GM19193 (cell line): ENCODE measurements around the gene SKP2.

Experiments used
- POLR2A ChIP-seq: IDR thresholded peaks from 4 replicates; pipeline ENCODE4 v1.6.1; 2011; ENCODE audit not compliant: insufficient read depth, insufficient read length; ENCODE audit errors: extremely low read depth

The SKP2 gene

DNA sequence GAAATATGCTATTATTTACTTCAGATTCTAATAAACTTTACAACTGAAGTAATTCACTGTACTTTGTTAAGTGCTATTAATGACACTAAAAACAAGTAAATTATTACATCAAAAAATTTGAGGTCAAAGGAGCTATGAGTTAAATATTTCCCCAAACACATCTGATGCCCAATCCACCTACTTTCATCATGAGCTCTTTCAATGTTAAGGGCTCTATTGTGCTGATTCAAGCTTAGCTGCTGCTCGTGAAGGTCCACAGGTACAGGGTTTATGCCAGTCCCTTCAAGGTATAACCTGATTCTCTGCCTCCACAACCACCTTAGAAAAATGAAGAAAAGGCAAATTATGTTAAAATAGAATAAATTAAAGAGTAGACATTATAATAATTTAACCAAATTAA, 65.7 kb downstream of the SKP2 start:
- TF ChIP-seq POLR2A = no peak

- TF ChIP-seq POLR2A = no peak
Observed at GRCh38 chr5:36217988-36218387, 66.1 kb downstream of the SKP2 start.

DNA sequence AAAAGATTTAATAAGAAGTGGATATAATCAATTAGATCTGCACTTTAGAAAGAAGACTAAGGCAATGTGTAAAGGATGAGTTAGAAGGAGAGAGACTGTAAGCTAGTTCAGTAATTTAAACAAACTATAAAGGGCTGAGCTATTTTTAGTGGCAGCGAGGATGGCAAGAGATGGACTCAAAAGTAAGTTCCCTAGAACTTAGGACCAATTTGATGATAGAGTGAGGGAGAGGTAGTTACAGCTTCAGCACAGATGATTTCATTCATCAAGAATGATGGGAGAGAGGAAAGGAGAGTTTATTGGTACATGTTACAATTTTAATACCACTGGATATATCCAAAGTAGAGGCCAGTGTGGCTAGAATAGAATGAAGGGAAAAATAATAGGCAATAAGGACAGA, 70.7 kb downstream of the SKP2 start:
- TF ChIP-seq POLR2A = no peak

DNA sequence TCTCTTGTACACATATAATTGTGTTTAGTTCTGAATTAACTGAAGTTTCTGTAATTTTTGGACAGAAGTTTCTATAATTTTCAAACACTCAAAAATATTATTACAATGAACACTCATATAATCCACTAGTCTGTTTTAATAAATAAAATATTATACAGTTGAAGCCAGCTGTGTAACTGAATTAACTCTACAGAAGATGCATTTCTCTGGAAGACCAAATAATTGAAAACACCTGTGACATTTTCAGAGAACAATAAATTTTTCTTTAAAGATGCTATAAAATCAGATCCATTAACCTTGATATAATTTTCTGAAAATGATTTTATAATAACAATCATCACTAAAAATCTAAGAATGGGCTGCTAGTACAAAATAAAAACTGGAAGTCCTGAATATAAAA, 75.1 kb downstream of the SKP2 start:
- TF ChIP-seq POLR2A = no peak

- no peak for TF ChIP-seq POLR2A
Observed at GRCh38 chr5:36228505-36228904, 76.6 kb downstream of the SKP2 start.

- no peak for TF ChIP-seq POLR2A
Observed at GRCh38 chr5:36230151-36230790, 78.4 kb downstream of the SKP2 start.

GRCh38 chr5:36232533-36232932, 80.6 kb downstream of the SKP2 start:
- TF ChIP-seq POLR2A = no peak
